ENCODE data around the gene FRMD4A.

Gene FRMD4A

DNA sequence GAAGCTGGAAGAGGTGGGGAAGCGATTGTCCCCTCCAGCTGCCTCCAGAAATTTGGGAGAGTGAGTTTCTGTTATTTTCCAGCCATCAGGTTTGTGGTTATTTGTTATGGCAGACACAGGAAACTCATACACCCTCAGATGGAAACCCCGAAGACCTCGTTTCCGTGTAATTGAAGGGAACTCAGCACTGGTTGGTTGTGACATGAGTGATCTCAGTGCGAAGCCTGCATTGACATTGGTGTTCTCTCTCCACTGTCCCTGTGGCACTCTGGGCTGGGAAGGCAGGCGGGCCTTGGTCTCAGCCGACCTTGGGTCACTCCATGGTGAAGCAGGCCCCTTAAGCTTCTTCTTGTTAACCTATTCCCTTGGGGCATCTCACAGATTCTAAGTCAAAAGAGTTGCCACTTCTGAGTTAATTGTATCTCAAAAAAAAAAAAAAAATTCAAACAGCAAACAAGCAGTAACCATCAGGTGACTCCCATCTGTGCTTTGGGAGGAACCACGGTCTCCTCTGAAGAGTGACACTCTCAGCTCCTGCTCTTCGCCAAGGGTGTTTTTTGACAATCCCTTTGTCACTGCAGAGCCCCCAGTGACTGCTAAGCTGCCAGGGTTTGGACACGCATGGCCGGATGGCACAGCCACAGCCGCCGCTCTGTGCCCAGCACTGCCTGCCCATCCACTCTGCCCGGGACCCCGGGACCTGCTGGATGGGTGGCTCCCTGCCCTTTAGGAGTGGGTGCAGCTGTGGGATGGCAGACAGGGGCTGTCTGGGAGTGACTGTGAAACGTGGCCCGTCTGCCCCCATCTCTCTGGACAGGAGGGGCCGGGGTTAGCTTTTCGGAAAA, 510.4 kb downstream of the FRMD4A start:
- no peak for DNase-seq (ENCODE audit: low read depth in 2 of 2)

GRCh38 chr10:13816195-13816925, 514.4 kb downstream of the FRMD4A start:
- DNase-seq (ENCODE audit: low read depth in 2 of 2) = no peak

- no peak for DNase-seq (ENCODE audit: low read depth in 2 of 2)
Measured at GRCh38 chr10:13815756-13816155, 515.0 kb downstream of the FRMD4A start.

DNA sequence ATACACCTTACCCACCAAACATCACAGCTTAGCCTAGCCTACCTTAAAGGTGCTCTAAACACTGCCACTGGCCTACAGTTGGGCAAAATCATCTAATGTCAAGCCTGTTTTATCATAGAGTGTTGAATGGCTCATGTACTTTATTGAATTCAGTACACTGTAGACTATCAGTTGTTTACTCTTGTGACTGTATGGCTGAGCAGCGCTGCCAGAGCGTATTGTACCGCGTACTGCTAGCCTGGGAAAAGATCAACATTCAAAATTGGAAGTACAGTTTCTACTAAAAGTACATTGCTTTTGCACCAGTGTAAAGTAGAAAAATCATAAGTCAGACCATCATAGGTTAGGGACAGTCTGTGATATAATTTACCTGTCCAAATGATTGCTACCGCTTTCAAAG, 517.2 kb downstream of the FRMD4A start:
- no peak for DNase-seq (ENCODE audit: low read depth in 2 of 2)

DNA sequence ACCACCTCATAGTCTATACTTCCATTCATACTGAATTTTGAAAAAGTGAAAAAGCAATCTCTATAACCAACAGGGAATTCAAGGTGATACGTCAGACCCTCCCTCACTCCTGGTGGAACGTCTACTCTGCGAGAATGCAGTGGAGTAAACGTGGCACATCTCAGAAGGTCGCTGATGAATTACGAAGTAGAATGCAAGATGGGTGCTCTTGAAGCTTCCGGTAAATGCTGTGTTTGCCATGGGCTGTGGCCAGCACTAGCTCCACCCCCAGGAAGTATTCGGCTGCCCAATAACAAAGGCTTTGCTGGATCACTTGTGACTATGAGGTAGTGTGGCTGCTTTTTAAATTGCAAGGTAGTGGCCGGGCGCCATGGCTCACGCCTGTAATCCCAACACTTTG, 517.9 kb downstream of the FRMD4A start:
- no peak for DNase-seq (ENCODE audit: low read depth in 2 of 2)

GRCh38 chr10:13810568-13810967, 520.2 kb downstream of the FRMD4A start:
- no peak for DNase-seq (ENCODE audit: low read depth in 2 of 2)

DNA sequence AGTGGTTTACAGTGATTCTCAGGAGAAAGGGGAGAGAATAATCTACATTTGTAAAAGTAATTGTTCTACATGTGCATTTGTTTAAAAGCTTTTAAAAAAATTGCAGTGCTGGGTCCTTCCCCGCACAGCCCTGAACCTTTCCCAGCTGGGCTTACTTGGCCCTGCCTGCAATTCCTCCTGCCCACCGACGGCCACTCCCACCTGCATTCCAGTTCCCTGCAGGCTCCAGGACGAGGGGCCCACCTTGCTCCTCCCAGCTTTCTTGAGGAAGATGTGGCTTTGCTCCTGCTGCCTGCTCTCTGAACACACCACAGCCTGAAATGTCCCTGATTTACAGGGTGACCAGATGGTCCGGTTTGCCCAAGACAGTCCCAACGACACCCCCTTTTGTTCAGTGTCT, 521.3 kb downstream of the FRMD4A start:
- DNase-seq (ENCODE audit: low read depth in 2 of 2) = no peak

GRCh38 chr10:13808556-13809391, 522.0 kb downstream of the FRMD4A start:
- DNase-seq (ENCODE audit: low read depth in 2 of 2) = no peak

DNA sequence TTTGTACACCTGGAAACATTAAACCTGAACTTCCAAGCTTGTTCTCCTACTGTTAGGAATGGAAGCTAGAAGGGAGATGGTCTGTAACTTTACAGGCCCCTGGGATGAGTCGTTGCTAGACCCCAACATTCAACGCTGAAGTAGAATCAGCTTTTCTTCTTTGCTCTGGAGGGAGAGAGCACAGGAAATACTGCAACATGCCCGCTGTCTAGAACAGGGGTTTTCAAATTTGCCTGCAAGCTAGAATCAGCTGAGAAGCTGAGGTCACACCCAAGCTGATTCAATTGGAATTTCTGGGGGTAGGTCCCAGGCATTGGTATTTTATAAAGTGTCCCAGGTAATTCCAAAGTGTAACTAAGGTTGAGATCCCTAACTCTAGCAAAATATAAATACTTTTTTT, 524.3 kb downstream of the FRMD4A start:
- DNase-seq (ENCODE audit: low read depth in 2 of 2) = no peak

GRCh38 chr10:13803566-13804554, 526.9 kb downstream of the FRMD4A start:
- no peak for DNase-seq (ENCODE audit: low read depth in 2 of 2)

DNA sequence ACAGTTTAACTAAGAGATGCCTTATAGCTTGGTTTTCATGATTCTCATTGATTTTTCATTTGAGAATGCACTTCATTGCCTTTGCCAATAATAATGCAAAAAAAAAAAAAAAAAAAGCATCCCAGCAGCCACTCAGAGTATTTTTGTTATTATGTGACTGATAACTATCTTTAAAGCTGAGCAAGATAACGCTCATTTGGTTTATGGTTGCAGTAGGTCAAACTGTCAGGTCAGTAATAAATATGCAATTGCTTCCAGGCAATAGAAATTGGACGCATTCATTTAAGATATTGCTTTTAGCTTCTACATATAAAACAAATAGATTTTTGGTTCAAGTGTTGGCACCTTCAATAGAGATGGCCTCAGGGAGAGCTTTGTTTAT, 528.8 kb downstream of the FRMD4A start:
- no peak for DNase-seq (ENCODE audit: low read depth in 2 of 2)

DNA sequence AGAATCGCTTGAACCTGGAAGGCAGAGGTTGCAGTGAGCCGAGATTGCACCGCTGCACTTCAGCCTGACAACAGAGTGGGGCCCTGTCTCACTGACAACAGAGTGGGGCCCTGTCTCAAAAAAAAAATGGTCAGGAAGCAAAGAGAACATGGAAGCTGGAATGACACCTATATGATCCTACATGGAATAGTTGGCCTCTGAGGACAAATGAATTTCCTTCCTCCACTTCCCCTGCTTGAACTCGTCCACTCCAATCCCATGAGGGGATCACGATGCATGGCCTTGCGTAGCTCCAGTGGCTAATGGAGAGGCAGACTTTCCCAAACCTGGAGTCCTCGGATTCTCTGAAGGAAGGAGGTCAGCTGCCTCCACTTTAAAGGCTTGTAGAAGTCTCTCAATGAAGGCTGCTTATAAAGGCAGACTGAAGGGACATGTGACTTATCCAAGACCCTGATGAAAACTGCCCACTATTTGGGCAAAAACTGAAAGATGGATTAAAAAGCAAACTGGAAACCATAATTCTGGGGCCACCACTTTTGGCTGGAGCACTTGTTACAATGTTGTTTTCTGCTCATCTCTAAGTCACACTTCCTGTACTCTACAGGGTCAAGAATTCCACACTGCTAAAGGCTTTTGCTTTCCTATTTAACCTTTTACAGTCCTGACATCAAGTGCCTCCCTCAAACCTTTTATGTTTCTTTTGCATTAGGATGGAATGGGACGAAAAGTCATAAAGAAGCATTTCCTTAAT, 529.4 kb downstream of the FRMD4A start:
- DNase-seq (ENCODE audit: low read depth in 2 of 2) = no peak

GRCh38 chr10:13797164-13797563, 533.6 kb downstream of the FRMD4A start:
- DNase-seq (ENCODE audit: low read depth in 2 of 2) = no peak

DNA sequence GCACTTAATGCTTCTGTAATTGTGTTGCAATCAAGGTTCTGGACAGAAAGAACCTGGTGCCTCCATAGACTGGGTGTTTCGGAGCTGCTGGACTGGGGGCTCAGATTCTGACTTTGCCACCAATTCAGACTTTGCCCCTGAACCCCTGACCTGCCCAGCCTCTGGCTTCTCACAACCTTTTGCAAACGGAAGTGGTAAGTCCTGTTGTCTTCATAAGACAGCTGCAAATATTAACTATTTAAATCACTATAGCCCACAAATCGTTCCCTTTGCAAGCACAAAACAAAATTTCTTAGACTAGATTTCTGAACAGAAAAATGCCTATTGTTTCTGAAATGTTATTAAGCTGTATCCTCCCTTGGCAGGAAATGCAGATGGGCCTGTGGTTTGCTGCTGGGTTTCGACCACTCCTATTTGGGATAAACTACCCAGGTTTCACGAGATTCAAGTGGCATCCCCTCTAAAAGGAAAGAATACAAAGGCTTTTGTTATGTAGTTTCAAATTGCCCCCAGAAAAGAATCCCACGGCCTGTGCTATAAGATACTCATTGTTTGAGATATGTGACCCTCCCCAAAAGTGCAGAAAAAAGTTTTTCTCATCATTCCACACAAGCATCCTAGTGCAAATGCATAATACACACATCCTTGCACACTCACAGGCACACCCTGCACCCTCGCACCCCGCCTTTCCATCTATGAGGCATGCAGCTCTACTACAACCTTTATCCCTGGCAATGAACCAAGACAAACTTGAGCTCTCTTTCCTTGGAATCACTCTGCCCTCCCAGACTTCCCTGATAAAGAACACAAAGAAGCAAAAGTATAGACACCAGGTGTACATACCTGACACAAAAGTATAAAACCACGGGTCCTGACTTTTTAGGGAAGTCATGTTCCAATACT, 534.8 kb downstream of the FRMD4A start:
- no peak for DNase-seq (ENCODE audit: low read depth in 2 of 2)

DNA sequence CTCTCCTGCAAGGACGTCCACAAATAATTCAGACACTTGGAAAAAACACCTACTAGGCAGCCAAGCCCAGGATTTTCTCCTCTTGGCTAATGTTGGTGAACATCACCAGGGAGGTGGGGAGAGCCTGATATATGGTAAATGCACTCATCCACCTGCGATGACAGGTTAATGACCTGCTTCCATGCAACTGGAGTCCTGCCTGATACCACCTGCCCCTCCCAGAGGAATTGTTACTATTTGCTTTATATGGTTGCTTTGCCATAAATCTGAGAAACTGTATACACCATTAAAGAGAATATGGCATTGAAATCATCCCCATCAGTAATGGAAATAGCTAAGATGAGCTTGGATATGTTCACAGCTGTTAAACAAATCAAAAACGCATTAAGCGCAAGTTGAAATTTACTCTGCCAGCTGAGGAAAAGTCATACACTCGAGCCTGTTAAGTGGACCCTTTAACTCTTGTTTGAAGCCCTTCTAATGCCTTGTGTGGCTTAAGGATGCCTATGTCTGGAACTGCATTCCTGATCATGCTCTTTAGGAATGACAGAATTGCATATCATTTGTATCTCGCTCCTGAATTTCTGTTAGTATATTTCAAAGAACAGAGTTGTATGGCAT, 535.6 kb downstream of the FRMD4A start:
- no peak for DNase-seq (ENCODE audit: low read depth in 2 of 2)

- DNase-seq (ENCODE audit: low read depth in 2 of 2) = no peak
Measured at GRCh38 chr10:13792006-13792405, 538.7 kb downstream of the FRMD4A start.

GRCh38 chr10:13791483-13791882, 539.2 kb downstream of the FRMD4A start:
- DNase-seq (ENCODE audit: low read depth in 2 of 2) = no peak

GRCh38 chr10:13790196-13790595, 540.5 kb downstream of the FRMD4A start:
- DNase-seq (ENCODE audit: low read depth in 2 of 2) = no peak

DNA sequence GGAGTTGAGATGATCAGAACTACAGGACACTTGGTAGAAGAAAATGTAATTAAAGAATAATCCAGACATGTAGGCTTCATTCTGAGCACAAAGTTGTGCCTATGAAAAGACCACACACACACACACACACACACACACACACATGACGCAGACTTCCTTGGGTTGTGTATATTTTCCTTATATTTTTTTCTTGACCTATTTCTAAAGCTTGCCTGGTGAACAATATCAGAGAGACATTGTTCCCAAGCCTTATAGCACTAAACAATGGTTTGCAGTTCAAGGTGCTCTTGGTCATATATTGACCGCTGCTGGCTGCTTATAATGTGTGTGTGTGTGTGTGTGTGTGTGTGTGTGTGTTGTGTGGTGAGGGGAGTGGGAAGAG, 541.3 kb downstream of the FRMD4A start:
- DNase-seq (ENCODE audit: low read depth in 2 of 2) = no peak
